Measurements from ENCODE around the gene DNAH8. TPM values are rescaled to one million over a fixed set of nuclear protein-coding genes. Genes with fewer than 3 reads are reported as not detected.

DNAH8 gene
- total and polyA plus RNA-seq, 2 donors from 2014 or later = 0.50 TPM; not detected in 1

GRCh38 chr6:38987503-38987902 lies 272.4 kb downstream of the DNAH8 start:
- intact Hi-C loops (cut with DNase I) = no loop called here
- H3K27ac ChIP-seq (ENCODE audit: low read depth in 2 of 2, low read length in 2 of 2) = no peak overlapping the region
- no peak for DNase-seq
- TF ChIP-seq, protein P1, sequence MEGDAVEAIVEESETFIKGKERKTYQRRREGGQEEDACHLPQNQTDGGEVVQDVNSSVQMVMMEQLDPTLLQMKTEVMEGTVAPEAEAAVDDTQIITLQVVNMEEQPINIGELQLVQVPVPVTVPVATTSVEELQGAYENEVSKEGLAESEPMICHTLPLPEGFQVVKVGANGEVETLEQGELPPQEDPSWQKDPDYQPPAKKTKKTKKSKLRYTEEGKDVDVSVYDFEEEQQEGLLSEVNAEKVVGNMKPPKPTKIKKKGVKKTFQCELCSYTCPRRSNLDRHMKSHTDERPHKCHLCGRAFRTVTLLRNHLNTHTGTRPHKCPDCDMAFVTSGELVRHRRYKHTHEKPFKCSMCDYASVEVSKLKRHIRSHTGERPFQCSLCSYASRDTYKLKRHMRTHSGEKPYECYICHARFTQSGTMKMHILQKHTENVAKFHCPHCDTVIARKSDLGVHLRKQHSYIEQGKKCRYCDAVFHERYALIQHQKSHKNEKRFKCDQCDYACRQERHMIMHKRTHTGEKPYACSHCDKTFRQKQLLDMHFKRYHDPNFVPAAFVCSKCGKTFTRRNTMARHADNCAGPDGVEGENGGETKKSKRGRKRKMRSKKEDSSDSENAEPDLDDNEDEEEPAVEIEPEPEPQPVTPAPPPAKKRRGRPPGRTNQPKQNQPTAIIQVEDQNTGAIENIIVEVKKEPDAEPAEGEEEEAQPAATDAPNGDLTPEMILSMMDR (IDR thresholded peaks at IDR 0.05; ENCODE audit: borderline replicate concordance, extremely low read depth, insufficient read depth) = no peak
- no peaks in the 10 kb centered on the region for H3K36me3 ChIP-seq (ENCODE audit: control insufficient read depth in 2 of 3, insufficient read depth in 3 of 3, low read length in 3 of 3)
- no peaks in the 10 kb centered on the region for H3K4me1 ChIP-seq (ENCODE audit: control insufficient read depth in 2 of 3, insufficient read depth in 2 of 3, low read depth in 1 of 3, low read length in 3 of 3)
- H3K9ac ChIP-seq (ENCODE audit: low read length in 3 of 3) = no peak overlapping the region
- H3K9me3 ChIP-seq (ENCODE audit: control insufficient read depth in 2 of 3, insufficient read depth in 1 of 3, low read length in 3 of 3) = no peaks in the 10 kb centered on the region
- no peaks in the 10 kb centered on the region for H3K27me3 ChIP-seq (ENCODE audit: control insufficient read depth, insufficient read depth, low read length)
- no peak for FAIRE-seq
- H3K4me3 ChIP-seq (ENCODE audit: low read length in 3 of 3) = no peak overlapping the region

DNA sequence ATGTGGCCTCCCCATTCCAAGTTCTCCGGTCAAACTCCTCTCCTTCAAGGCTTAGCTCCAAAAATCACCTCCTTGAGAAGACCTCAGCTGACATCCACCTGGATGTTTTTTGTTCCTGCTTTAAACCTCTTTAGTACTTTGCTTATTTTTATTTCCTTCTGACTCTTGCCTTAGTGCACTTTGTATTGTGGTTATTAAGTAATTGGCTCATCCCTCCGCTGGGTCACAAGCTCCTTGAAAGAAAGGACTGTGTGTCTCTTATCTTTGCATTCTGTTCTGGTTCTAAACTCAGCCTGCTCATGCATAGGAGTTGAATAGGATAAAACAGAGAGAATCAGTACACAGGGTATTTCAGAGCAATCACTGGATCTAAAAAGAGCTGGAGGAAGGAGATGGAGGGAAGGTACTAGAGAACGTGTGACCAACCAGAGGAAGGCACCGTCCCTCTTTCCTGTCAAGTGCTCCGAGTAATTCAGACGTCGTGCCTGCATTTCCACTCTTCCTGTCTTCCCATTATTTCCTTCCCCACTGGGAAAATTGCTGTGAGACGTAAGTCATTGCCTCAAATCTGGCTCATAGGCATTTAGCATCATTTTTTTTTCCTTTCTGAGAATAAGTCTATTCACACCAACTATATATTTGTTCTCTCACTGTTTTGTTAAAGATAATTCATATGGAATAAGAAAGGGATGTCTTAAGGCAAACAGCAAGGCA lies 273.8 kb downstream of the DNAH8 start:
- no peak for FAIRE-seq
- TF ChIP-seq, protein P1 (IDR thresholded peaks at IDR 0.05; ENCODE audit: borderline replicate concordance, extremely low read depth, insufficient read depth) = no peak
- H3K36me3 ChIP-seq (ENCODE audit: control insufficient read depth in 2 of 3, insufficient read depth in 3 of 3, low read length in 3 of 3) = no peaks in the 10 kb centered on the region

DNA sequence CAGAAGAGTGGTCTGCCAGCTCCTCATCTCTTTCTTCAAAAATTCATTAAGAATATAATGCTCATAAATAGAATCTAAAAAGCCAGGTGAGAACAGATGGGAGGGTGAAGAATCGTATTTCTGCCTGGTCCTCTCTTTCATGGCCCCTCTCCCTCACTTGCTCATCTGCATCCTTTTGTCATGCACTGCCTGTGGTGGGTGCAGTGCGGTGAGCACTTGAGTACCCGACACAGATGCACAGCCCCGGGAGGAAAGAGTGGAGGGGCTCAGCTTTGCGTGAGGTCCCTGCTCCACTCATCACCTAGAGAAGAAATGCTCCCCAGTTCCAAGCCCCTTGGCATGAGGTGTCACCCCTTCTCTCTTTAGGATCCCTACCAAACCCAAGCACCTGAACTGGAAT lies 275.4 kb downstream of the DNAH8 start:
- Histone ChIP-seq H3K4me3 (ENCODE audit: low read length in 3 of 3) (no peak overlapping the region), H3K27me3 (ENCODE audit: control insufficient read depth, insufficient read depth, low read length) (no peaks in the 10 kb centered on the region), H3K36me3 (ENCODE audit: control insufficient read depth in 2 of 3, insufficient read depth in 3 of 3, low read length in 3 of 3) (no peaks in the 10 kb centered on the region), H3K27ac (ENCODE audit: low read depth in 2 of 2, low read length in 2 of 2) (no peak overlapping the region), H3K4me1 (ENCODE audit: control insufficient read depth in 2 of 3, insufficient read depth in 2 of 3, low read depth in 1 of 3, low read length in 3 of 3) (no peaks in the 10 kb centered on the region), H3K9ac (ENCODE audit: low read length in 3 of 3) (no peak overlapping the region), H3K9me3 (ENCODE audit: control insufficient read depth in 2 of 3, insufficient read depth in 1 of 3, low read length in 3 of 3) (no peaks in the 10 kb centered on the region)
- TF ChIP-seq, protein P1 (IDR thresholded peaks at IDR 0.05; ENCODE audit: borderline replicate concordance, extremely low read depth, insufficient read depth) = no peak
- intact Hi-C loops (cut with DNase I) = no loop called here
- FAIRE-seq (no peak), DNase-seq (no peak)

More for the DNA sequence above, 273.8 kb downstream of the DNAH8 start:
- Histone ChIP-seq H3K27ac (ENCODE audit: low read depth in 2 of 2, low read length in 2 of 2) (no peak overlapping the region), H3K27me3 (ENCODE audit: control insufficient read depth, insufficient read depth, low read length) (no peaks in the 10 kb centered on the region), H3K4me1 (ENCODE audit: control insufficient read depth in 2 of 3, insufficient read depth in 2 of 3, low read depth in 1 of 3, low read length in 3 of 3) (no peaks in the 10 kb centered on the region), H3K9ac (ENCODE audit: low read length in 3 of 3) (no peak overlapping the region), H3K4me3 (ENCODE audit: low read length in 3 of 3) (no peak overlapping the region), H3K9me3 (ENCODE audit: control insufficient read depth in 2 of 3, insufficient read depth in 1 of 3, low read length in 3 of 3) (no peaks in the 10 kb centered on the region)
- intact Hi-C loops (cut with DNase I) = no loop called here
- no peak for DNase-seq

Data from kidney (tissue), 14 donors.